Lung microvascular endothelial cell (primary cell): ENCODE measurements around the gene ARL8A. TPM values are rescaled to one million over a fixed set of nuclear protein-coding genes. Genes with fewer than 3 reads are reported as not detected.
"Not testable (repeated sequence)": the region's sequence is repeated elsewhere in the genome, so short reads cannot be mapped to it uniquely, and the experiment has no call there.

Experiments used
- DNase-seq, 2 donors: peaks; one replicate each; pipeline versions ENCODE4 v3.0.0 to v3.0.0-alpha.2; 2010; ENCODE audit warnings: low read depth in 2 of 2
- total RNA-seq: library from RNA; depleted of rRNA; stranded (reverse); fragments of >200 nt; gene quantifications from 2 replicates; pipeline ENCODE4 v1.2.1, GENCODE V29; 2014

The ARL8A gene
- 16.8 and 25.2 TPM in 2 replicates for total RNA-seq

DNA sequence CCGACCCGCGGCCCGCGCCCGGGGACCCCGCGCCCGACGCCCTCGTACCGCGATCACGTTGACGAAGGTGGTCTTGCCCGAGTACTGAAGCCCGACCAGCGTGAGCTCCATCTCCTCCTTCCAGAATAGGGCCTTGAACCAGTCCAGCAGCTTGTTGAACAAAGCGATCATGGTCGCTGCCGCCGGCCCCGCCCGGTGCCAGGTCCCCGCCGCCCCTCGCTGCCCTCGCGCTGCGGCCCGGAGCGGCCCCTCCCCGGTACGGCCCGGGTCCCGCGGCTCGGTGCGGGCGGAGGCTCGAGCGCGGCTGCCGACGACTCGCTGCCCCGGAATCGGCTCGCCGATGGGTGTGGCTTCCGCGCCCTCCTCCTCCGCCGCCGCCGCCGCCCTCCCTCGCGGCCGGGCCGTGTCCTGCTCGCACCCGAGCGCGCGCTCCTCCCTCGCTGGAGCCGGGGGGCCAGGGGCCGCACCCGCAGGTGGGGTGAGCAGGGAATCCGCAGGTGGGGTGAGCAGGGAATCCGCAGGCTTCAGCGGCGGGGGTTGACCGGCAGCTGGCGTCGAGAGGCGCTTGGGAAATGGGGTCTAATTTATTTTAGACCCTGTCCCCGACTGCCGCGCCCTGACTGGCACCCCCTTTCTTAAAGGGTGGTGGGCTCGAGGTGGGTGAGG, at the start of gene ARL8A:
Gene ARL8A (minus strand): TSS at position 336 of the 666 bp plus-strand sequence. CDS start 165 bp downstream, at position 171.
- DNase-seq = peak; percentile 48 to 51

DNA sequence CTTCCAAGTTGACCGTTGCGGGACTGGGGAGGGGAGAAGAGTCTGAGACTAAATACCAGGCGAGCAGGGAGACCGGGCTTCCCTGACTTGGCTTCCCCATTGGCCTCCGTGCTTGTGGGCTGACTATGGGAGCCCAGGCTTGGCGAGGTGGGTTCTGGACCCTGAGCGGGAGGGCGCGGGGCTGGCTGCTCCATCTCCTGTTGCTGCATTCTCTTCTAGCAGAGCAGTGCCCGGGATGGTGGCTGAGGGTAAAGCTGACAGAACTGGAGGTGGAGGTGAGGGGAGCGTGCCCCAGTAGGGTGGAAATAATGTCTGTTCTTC, 49.8 kb upstream of the ARL8A start:
- DNase-seq = no peak

DNA sequence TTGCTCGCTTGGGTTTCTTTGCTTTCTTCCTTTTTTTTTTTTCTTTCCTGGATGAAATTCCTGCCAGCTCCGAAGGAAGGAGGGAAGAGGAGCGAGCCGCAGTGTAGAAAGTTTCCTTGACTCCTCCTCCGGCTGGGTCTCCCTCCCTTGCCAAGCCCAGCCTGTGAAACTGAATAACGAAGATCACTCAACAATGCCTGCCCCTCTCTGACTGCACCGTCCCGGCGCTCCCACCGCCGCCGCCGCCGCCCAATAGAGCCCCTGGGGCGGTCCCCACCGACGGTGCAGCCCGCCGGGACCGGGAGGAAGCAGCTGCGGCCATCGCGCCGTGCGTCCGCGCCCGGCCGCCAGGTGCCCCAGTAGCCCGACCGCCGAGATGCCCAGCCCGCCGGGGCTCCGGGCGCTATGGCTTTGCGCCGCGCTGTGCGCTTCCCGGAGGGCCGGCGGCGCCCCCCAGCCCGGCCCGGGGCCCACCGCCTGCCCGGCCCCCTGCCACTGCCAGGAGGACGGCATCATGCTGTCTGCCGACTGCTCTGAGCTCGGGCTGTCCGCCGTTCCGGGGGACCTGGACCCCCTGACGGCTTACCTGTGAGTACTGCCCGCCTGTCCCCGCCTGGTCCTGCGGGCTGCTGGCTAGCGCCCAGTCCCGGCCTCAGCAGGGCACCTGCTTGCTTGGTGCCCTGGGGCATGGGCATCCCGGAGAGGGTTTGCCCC, 49.2 kb upstream of the ARL8A start, which contains the start of gene LGR6:
Gene LGR6 (plus strand): TSS at position 186 of the 714 bp plus-strand sequence. CDS start 191 bp downstream, at position 377.
- no peak for DNase-seq

DNA sequence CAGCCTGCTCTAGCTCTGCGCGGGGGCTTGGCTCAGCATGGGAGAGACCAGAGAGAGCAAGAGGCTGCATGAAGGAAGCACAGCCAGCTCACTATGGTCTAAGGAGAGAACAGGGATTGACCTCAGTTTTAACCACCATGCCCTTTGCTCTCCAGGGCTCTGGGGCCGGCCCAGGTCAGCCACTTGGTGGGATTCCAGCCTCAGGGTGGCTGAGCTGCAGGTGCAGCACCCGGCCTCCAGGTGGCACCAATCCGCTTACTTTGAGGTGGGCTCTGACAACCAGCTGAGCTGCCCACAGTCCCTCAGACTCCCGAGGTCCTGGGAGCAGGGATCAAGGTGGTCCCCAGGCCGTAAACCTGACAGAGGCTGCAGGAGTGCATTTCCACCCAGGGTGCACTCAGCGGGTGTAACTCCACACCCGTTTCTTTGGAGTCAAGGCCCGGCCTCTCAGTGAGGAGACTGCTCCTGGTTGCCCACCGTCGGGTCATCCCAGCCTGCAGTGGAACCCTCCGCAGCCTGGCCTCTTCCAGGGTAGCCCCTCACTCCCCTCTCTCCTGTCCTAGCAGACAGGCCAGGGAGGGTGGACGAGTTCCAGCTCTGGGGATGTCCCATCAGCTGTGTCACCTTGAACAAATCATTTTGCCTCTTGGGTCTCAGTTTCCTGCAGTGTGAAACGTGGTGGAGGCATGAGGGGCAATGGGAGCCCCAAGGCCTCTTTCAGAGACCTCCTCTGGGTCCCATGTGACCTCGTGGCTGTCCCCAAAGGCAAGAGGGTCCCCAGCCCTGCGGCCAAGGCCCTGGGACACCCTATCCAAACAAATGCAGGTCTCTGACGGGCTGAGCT, 48.5 kb upstream of the ARL8A start:
- peak; percentile 50 to 68 for DNase-seq

DNA sequence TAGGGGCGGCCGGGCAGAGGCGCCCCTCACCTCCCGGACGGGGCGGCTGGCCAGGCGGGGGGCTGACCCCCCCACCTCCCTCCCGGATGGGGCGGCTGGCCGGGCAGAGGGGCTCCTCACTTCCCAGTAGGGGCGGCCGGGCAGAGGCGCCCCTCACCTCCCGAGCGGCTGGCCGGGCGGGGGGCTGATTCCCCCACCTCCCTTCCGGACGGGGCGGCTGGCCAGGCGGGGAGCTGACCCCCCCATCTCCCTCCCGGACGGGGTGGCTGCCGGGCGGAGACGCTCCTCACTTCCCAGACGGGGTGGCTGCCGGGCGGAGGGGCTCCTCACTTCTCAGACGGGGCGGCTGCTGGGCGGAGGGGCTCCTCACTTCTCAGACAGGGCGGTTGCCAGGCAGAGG, 46.9 kb upstream of the ARL8A start:
- not testable (repeated sequence) for DNase-seq

DNA sequence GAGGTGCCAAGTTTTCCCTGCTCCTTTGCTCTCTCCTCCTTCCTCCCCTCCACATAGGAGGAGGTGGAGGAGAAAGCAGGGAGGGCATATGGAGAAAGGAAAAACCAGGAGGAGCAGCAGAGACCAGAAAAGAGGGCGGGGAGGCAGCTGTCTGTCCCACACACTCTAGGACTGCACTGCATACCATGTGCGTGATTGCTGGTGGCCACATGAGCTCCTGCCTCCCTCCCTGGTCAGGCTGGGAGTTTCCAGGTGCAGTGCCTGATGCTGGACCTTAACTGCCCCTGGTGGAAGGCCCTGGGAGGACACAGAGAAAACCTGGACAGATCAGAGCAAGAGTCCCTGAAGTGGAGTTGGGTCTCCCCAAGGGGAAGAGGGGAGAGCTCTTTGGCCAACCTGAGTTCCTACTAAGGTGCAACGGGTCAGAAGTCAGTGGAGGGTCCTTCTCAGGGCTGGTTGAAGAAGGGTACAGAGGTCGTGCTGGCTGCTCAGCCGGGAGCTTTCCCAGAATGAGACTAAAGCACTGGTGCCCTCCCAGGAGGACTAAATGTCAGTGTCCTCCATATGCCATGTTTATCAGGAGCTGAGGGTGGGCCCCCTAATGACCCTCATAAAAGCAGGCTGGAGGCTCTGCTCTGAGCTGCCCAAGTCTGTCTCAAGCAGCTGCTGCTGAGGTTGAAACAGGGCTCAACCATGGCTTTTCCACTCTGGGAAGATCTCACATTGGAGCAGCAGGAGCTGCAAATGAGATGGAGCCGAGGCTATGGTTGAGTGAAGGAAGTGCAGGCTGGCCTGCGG, 45.6 kb upstream of the ARL8A start:
- peak; percentile 13 to 36 for DNase-seq

DNA sequence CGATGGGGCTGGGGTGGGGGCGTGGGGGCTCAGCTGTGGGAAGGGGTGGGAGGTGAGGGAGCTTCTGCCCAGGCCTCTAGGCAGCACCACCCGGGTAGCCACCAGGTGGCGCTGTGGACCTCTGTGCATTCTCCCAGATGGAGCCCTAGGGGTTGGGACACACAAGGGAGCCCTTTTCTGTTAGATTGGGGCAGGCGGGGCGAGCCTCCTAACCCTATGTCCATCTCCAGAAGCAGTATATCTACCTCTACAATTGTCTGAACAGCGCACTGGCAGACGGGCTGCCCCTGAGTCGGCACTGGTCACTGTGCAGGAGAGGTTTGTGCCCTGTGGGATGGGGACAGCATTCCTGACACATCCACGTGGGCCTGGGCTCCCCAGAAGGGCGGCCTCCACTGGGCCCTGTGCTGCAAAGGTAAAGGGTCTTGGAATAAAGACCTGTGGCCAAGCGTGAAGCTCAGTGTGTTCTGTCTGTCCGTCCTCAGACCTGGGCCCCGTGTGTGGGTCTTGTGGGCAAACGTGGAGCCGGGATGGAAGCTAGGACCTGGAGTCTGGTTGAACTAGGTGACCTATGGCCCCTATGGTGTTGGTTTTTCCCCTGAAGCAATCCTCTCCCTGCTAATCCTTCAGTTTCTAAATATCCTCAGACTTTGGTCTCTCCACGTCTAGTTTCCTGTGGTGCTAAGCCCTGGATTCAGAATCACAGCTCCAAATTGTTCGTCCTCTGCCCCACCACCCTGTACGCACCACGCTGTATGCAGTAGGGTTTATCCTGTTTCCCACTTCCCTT, 44.7 kb upstream of the ARL8A start:
- DNase-seq = peak; percentile 66 to 70

DNA sequence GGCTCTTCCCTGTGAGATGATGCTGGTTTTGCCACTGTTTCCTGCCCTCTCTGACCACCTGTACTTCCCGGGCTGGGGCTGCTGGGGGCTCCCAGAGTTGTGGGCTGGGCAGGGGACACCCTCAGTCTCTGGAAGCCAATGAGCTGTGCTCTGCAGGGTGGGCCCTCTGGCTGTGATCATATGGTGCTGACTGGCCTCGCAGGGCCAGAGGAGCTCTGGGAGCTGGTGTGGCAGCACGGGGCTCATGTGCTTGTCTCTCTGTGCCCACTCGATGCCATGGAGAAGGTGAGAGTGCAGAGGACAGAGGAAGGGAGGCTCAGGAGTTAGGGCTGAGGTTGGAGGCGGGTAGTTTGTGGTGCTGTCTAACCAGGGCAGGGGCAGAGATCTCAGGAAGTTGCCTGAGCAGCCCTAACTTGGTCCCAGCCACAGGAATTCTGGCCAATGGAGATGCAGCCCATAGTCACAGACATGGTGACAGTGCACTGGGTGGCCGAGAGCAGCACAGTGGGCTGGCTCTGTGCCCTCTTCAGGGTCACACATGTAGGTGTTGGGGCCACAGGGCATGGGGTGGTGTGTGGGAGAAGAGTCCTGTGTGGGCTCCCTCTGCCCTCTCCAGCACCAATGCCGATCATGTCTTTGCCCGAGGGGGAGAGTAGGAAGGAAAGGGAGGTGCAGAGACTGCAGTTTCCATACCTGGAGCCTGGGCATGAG, 43.3 kb upstream of the ARL8A start:
- no peak for DNase-seq

DNA sequence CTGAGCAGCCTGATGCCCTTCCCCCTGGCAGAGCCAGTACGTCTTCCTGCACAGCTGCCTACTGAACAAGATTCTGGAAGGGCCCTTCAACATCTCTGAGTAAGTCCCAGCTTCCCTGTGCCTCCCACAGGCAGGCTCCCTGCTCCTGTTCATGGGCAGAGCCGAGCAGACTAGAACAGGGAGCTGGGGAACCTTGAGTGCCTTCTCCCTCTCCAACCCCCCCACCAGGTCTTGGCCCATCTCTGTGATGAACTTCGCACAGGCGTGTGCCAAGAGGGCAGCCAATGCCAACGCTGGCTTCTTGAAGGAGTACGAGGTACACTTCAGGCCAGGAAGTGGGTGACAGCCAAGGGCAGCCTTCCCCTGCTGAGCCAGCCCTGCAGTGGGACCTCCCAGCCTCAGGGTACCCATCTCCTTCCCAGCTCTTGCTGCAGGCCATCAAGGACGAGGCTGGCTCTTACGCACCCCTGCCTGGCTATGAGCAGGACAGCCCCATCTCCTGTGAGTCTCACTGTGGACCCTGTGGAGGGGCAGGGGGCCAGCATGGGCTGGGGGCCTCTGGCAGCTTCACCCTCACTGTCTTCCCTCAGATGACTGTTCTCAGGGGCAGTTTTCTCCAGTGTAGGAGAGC, 42.6 kb upstream of the ARL8A start:
- no peak for DNase-seq

DNA sequence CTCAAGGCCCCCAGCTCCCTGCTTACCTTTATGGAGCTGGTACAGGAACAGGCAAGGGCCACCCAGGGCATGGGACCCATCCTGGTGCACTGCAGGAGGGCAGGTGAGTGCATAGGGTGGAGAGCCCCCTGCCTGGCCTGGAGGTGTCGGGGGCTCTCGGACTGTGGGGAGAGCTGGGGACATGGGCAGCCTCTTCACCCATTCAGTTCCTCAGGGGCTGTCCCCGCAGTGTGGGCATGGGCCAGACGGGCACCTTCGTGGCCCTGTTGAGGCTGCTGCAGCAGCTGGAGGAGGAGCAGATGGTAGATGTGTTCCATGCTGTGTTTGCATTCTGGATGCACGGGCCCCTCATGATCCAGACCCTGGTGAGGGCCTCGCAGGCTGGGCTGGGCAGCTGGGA, 41.8 kb upstream of the ARL8A start:
- DNase-seq = no peak

DNA sequence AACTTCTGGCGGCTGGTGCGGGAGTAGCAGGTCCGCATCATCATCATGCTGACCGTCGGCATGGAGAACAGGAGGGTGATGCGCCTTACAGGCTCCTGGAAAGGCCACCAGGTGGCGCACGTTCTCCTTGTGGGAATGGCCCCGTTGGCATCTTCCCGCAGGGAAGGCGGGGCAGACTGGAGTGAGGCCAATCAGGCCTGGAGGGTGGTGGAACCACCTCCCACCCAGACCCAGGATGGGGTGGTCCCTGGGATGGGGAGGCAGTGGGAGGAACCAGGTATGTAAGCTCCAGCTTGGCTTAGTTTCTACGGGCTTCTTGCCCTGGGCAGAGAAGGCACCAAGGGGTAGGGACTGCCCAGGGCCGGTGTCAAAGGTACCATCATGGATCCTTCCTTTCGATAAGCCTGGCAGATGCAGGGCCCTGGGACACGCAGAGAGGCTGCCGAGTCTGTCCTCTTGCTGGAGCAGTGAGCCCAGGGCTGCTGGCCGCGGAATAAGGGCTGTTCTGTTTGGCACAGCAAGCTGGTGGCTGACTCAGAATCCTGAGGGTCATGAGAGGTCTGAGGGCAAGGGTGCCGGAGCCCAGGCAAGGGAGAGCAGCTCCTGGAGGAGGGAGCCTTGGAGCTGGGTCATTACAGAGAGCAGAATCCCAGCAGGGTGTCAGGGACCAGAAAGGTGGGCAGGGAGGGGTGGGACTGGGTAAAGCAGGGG, 40.4 kb upstream of the ARL8A start:
- DNase-seq = peak; percentile 76 to 88

DNA sequence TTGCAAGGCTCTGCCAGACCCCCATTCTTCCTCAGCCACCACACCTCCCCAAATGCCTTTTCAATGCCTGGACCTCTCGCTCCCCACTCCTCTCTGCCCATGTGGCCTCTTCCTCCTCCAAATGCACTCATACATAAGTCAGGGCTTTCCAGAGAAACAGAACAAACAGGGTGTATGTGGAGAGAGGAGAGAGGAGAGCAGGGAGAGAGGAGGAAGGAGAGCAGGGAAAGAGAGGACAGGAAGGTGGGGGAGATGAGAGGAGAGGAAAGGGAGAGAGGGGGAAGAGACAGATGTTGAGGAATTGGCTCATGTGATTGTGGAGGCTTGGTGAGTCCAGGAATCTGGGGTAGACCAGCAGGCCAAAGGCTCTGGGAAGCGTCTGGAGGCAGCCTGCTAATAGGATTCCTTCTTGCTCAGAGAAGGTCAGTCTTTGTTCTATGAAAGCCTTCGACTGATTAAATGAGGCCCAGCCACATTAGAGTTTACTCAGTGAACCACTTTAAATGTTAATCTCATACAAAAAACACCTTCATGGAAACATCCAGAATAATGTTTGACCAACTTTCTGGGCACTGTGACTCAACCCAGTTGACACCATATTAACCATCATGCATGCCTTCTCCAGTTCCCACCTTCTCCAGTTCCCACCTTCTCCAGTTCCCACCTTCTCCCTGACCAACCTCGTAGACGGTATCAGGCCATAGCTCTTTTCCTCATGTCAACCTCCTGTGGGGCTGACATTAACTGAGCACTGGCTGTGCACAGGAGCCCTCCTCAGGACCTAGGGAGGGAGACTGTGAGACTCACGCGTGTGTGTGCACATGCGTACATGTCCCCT, 37.7 kb upstream of the ARL8A start:
- DNase-seq = no peak

DNA sequence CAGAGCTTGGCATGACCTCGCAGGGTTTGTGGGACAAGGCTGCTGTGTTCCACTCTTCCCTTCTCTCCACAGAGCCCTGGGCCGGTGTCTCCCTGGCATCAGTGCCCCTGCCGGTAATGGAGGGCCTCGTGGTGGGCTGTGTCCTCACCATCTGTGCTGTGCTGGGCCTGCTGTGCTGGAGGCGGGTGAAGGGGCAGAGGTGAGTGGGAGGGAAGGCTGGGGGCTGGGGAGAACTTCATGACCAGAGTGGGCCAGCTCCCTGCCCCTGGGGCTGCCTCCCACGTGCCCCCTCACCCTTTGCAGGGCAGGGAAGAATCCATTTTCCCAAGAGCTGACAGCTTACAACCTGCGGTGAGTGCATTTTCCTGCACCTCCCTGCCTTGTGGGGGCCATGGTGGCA, 37.0 kb upstream of the ARL8A start:
- DNase-seq = no peak

DNA sequence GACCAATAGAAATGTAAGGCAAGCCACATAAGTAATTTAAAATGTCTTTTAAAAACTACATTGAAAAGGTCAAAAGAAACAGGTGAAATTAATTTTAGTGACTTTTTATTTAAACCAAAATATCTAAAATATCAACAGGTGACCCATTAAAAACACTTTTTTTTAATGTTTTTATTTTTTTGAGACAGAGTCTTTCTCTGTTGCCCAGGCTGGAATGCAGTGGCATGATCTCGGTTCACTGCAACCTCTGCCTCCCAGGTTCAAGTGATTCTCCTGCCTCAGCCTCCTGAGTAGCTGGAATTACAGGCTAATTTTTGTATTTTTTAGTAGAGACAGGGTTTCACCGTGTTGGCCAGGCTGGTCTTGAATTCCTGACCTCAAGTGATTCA, 36.2 kb upstream of the ARL8A start:
- DNase-seq = not testable (repeated sequence)

DNA sequence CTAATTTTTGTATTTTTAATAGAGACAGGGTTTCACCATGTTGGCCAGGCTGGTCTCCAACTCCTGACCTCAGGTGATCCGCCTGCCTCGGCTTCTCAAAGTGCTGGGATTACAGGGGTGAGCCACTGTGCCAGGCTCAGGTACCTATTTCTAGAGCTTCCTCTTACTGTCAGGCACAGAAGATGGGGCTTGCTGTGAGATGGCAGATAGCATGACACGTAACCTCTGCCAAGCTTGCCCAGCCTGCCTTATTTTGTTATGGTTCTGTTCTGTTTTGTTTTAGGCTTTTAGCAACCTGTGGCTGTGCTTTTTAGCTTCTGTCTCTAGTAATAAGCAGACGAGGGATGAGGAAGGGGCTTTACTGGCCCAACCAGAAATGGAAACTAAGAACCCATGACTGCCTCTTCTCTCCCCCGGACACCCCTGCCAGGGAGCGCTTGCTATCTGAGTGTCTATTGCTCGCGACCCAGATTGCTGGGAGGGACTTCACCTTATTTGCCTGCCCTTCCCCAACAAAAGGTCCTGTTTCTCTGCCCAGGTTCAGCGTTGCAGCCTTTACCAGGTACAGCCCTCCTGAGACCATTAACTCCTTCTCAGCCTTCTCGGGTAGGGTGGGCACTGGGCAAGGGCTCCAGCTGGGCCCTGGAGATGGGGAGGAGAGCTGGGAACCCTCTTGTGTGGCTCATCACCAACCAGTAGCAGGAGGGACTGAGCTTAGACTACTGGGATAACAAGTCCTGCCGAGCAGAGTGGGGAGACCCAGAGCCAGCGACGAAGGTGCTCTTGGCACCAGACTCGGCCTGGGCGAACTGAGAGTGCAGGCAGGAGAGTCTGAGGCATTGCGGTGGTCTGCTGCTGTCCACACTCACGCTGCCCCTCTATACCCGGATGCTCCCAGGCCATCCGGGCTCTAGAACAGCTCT, 35.6 kb upstream of the ARL8A start:
- no peak for DNase-seq

DNA sequence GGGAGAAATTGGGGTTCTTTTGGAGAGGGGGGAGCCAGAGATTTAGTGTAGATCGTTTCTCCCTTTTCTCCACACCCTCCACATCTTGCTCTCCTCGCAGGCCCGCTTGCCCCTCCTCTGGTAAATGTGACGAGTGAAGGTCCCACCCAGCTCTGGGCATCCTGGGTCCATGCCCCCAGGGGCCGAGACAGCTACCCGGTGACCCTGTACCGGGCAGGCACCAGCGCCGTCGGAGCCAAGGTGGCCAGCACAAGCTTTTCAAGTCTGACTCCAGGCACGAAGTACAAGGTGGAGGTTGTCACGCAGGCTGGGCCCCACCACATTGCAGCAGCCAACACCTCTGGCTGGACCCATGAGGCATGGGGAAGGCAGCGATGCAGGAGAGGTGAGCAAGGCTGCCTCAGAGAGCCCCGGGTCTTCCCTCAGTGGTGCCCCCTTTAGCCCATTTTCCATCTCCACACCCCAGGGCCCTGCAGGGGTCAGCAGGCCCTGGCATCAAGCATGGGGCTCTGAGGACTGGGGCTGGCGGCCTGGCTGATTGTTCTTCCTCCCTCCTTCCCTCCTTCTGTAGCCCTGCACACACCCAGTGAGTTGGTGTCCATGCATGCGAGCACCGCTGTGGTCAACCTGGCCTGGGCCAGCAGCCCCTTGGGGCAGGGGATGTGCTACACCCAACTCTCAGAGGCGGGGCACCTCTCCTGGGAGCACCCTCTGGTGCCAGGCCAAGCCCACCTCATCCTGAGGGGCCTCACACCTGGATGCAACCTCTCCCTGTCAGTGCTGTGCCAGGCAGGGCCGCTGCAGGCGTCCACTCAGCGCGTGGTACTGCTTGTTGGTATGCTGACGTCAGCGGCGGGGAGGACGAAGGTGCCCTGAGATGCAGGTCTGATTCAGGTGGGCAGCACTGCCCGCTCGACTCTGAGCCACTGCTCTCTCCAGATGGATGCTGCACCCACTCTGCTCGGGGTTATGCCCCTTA, 32.7 kb upstream of the ARL8A start:
- no peak for DNase-seq
